DOHH2 (cell line): ENCODE data around the gene CELF1.

Experiments used
- CTCF ChIP-seq: fragments of 200-600 bp; sonication (generic); IDR thresholded peaks from one replicate; pipeline ENCODE4 v1.5.1; 2014; ENCODE audit warnings: antibody characterized with exemption, mild to moderate bottlenecking, low read depth, low read length; ENCODE audit not compliant: poor library complexity, severe bottlenecking
- EZH2phosphoT487 ChIP-seq: fragments of 200-600 bp; sonication (generic); IDR thresholded peaks from 2 replicates; pipeline ENCODE4 v1.6.1; 2017; ENCODE audit warnings: borderline replicate concordance, mild to moderate bottlenecking, antibody characterized with exemption, low read length, moderate library complexity, mixed read lengths

GRCh38 chr11:47550288-47551047, 2.5 kb downstream of the CELF1 start:
- TF ChIP-seq CTCF (no peak), EZH2phosphoT487 (no peak)
